Inflammatory macrophage treated with lipopolysaccharide for 1 hour (primary cell): ENCODE data around the gene INPP1.
"Not testable (repeated sequence)": the region's sequence is repeated elsewhere in the genome, so short reads cannot be mapped to it uniquely, and the experiment has no call there.

Source experiments
- DNase-seq, 2 donors: peaks; one replicate each; pipeline ENCODE4 v3.0.0-alpha.2; 2020 to 2022

Gene INPP1

DNA sequence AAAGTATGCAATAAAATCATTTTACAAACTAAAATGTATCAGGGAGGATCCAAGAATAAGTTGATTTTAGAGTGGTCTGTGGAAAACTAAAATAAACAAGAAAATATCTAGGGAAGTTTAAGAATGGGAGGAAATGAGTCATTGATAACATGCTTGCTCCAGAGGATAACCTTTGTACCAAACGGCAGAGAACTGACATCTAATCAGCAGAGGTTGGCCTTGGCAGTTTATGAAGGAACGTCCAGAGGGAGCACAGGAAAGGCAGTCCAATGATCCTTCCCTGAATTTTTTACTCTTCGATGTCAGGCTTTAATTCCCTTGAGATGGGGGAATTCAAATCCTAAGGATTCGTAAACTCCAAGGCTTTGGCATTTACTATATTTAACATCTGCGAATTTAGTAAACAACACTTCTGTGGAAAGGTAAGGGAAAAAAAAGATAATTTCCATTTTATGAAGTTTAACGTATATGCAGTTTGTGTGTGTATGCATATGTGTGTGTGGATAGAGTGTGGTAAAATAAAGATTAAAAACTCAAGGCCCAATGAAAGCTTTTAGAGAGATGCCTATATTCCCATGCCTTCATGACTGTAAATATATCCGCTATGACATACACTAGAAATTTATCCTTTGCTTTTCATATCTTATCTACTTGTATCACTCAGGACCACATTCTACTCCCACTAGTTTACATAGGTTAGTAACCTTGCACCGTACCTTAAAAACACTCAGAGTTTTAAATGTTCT lies 8.7 kb upstream of the INPP1 start:
- DNase-seq = no peak

DNA sequence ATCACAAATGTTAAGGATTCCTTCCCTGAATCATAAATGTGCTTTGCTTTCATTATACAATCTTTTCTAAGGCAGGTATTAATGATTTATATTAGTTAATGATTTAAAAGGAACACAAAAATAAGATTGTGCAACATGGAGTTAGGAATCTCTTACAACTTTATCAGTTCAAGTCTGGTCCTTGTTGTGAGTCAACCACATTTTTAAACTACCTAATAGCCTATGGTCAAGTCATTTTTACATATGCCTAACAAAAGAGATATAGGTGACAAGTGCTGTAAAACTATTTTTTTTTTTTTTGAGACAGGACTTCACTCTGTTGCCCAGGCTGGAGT lies 8.2 kb upstream of the INPP1 start:
- no peak for DNase-seq

DNA sequence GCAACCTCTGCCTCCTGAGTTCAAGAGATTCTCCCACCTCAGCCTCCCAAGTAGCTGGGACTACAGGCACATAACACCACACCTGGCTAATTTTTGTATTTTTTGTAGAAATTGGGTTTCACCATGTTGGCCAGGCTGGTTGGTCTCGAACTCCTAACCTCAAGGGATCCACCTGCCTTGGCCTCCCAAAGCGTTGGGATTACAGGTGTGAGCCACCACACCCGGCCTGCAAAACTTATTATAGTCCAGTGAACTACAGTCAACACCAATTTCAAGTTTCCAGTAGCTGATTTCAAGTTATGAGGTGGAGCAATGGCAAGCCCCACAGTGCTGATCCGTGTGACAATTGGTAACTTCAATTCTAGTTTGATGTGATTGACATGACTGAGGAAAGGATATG lies 7.8 kb upstream of the INPP1 start:
- not testable (repeated sequence) for DNase-seq

DNA sequence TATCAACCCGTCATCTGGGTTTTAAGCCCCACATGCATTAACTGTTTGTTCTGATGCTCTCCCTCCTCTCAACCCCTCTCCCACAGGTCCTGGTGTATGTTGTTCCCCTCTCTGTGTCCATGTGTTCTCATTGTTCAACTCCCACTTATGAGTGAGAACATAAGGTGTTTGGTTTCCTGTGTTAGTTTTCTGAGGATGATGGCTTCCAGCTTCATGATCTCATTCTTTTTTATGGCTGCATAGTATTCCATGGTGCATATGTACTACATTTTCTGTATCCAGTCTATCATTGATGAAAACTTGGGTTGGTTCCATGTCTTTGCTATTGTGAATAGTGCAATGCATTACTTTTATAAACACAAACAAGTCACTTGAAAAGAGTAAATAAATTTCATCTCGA lies 7.0 kb upstream of the INPP1 start:
- no peak for DNase-seq

DNA sequence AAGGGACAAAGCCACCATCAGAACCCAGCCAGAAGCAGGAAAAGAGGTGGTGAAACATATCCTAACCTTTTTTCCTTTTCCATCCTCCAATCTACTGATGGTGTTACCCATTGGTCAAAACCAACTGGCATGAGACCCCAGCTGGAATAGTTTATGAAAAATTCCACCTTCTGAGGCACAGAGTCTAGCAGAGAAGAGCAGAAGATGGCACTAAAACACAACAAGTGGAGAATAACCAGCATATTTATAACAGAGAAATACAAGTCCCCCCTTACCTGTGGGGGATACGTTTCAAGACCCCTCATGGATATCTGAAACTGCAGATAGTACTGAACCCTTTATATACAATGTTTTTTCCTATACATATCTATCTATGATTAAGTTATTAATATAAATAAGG lies 4.9 kb upstream of the INPP1 start:
- DNase-seq = no peak

DNA sequence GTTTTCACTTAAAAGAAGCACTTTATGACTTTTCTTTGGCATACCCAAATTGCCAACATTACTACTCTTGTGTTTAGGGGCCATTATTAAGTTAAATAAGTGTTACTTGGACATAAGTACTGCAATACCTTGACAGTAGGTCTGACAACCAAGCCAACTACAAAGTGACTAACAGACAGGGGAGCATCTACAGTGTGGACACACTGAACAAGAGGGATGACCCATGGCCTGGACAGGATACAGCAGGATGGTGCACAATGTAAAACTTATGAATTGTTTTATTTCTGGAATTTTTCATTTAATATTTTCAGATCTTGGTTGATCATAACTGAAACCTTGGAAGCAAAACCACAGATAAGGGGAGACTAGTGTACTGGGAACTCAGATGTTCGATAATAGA lies 4.0 kb upstream of the INPP1 start:
- no peak for DNase-seq

DNA sequence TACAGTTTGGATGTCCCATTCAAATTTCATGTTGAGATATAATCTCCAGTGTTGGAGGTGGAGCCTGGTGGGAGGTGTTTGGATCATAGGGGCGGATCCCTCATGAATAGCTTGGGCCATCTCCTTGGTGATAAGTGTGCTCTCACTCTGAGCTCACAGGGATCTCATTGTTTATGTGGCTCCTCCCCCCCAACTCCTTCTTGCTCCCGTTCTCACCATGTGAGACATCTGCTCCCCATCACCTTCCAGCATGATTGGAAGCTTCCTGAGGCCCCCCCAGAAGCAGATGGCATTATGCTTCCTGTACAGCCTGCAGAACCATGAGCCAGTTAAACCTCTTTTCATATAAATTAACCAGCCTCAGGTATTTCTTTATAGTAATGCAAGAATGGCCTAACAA lies 3.0 kb upstream of the INPP1 start:
- no peak for DNase-seq

DNA sequence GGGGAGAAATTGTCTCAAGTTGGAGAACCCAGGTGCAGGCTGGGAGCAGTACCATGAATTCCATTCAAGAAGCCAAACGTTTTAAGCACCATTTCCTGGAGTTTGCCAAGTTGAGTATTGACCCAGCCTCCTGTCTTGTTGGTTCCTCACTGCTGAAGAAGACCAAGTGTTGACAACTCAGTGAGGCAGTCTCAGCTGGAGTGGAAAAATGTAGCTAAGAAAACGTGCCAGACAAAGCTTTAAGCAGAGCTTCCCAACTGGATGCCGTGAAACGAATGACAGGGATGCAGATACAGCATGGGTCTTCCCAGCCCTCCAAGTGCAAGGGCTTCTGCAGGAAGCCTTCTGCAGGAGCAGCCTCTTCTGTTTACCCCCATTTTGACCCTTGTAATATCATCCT lies 778 bp upstream of the INPP1 start:
- DNase-seq = no peak

DNA sequence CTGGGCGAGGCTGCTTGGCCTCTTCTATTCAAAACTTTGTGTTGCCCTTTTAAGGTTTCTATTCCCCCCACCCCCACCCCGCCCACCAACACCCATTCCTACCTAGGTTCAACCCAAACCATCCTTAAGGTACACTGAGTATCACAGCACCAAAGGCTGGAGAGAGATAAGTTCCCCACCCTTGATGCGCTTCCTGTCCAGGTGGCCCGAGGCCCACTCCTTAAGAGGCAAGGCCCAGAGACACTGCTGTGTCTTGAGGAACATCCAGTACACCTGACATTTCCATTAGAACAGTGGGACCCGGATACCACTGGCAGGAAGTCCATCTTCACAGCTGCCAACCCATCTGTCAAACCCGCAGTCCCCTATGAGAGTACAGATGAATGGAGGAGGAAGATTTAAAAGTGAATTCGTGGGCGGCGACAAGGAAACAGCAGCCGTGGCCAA lies 277 bp upstream of the INPP1 start:
- DNase-seq = no peak

DNA sequence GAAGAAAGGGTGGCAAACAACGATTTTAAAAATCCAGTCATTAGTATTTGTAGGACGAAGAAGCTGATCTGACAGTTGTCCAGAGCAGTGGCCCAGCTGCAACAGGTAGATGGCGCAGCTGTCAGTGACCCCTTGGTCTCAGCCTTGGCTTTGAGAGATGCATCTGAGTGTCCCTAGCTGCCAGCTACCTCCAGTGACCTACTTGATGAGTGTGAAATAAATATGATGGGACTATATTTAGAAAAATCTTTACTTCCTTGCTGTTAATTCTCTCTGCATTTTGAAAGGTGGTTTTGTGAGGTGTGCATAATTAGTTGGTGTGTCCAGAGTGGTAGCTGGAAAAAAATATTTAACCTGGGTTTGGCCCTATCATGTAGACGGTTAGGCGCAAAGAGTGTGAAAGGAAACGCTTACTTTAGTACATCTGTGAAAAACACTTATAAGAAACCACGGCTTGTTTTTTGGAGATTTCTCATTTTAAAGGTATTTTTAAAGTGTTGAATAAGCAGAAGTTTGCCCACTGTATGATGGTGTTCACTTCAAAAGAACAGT lies 963 bp downstream of the INPP1 start:
- DNase-seq = peak in 1 of 2 donors; percentile 32

DNA sequence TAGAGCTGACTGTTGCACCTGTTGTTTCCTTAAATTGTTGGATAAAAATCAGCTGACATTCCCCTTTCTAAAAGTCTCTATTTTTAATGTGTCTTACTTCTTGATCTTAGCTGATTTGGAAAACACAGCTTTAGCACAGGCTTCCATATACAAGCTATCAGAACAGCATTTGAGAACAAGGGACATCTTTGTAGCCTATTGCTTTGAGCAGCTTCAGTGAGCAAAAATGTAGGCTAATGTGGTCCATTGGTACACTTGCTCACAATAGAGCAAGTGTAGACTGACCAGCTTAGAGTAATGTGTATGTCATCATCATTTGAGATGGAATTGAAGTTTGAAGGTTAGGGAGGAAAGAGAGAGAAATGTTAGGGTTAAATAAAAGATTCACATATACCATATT lies 7.0 kb downstream of the INPP1 start:
- no peak for DNase-seq

DNA sequence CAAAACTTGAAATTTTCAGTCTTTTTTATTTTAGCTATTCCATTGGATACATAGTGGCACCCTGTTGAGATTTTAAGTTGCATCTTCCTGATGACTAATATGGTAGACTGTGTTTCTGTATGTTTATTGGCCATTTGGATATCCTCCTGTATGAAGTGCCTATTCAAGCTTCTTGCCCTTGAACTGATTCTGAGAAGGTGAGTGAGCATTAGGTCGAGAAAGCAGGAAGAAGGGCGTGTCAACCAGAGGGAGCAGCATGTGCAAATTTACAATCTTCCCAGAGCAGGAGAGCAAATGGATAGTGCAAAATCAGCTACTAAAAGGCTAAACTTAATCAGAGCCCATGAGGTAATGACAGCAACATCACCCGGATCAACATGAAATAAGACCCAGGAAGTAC lies 8.6 kb downstream of the INPP1 start:
- no peak for DNase-seq

DNA sequence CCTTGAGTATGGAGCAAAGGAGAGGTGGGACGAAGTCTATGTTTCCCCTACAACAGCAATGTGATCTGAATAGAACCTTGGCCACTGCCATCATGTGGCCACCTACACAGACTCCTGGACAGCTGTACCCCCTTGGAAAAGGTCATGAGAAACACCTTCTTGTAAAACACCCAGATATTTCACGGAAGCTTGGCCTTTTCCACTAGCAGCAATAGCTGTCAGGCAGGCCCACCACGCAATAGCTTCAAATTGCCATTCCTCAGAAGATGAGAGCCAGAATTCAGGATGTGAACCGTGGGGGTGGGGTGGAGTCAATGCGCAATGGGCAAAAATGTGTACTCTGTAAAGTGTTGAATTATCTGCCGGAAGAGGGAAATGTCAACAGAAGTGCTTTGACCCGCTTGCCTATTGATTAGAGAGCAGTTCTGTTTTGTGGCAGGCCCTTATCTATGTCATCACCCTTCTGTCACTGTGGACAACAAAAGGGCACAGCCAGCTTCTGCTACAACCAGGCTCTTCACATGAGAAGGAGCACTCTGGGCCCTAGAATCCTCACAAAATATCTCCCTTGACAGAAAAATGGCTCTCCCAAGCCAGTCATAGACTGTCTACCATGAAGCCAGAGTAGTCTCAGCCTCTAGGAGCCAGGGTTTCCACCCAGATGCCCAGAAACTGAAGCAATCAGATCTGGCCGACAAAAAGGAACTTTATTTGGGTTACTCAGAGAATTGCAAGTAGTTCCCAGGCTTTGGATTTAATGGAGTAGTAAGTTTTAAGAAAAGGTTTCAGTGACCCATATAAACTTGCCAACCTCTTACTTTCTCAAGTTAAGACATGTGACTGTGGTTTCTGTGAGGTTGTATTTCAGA lies 9.5 kb downstream of the INPP1 start:
- DNase-seq = peak; percentile 29 to 40

DNA sequence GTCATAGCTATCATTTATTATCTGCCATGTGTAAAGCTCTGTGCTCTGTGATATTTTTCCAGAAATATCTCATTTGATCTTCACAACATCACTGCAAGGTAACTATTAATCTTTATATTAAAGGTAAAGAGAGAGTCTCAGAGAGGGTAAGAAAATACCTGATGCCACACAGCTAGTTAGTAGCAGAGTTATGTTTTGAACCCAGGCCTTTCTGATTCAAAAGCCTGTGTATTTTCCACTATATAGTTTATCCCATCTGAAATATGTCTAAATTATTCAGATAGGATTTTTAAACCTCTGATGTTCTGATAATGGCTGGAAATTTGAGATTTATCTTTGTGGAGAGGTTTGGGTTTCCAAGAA lies 10.1 kb downstream of the INPP1 start:
- DNase-seq = no peak

DNA sequence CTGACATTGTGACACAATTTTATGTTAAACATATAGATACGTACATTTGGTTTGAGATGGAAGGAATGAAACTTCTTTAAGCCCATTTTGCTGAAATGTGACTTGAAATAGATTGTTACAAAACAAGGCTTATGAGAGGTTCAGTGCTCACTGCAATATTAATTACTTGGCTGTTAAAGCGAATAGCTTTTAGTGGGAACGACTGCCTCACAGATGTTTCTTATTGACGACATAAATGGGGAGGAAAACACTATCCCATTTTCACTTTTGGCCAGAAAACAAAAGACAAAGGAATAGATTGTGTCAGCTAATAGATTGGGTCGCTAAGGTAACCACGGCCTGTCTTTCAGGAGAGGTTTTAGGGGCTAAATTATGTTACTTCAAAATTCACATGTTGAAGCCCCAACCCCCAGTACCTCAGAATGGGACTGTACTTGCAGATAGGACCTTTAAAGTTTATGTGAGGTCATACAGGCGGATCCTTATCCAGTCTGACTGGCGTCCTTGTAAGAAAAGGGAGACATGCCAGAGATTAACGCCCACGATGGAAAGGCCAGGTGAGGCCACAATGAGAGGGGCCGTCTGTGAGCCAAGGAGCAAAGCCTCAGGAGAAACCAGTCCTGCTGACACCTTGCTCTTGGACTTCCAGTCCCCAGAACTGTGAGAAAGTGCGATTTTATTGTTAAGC lies 10.8 kb downstream of the INPP1 start:
- DNase-seq = no peak

DNA sequence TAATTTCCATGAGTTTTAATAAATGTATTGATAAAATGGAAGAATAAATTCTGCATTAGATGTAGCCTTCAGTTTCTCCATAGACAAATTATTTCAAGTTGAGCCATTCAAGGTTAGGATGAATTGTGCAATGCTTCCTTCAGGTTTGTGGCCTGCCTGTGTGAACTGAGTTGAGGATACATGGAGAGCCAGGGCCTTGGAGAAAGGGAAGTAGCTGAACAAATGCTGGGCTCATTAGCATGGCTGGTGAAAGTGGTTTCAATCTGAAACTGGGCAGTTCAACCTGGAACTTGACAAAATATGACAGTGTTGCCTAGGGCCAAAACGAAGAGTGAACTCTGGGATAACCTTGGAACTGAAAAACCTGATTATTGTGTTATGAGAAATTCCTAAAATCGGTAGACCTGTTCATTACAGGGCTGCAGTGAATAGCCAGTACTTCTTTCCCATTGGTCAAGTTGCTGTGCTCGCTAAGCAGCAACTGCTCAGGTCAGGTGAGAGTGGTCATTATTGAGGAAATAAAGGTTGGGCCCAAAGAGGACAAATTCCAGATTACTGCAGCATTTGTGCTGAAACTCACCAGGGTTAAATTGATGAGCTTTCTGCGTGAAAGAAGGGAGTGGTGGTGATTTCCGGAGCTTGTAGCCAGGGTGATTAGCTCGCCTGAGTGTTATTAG lies 12.7 kb downstream of the INPP1 start:
- peak in 1 of 2 donors; percentile 20 for DNase-seq

DNA sequence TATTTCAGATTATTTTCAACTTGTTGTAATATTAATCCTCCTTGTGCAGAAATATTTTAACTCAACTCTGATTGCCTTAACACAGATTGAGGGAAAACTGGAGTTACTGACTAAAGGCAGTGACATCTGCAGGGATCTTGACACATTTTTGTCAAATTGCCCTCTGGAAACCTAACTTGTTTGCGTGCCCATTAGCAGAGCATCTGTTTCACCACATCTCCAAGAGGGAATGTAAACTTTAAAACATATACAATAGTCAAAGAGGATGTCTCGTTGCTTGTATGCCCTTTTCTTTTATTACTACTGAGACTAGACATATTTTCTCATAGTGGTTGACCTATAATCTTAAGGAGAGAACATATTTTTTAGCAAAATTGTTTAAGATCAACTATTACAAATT lies 14.2 kb downstream of the INPP1 start:
- no peak for DNase-seq

DNA sequence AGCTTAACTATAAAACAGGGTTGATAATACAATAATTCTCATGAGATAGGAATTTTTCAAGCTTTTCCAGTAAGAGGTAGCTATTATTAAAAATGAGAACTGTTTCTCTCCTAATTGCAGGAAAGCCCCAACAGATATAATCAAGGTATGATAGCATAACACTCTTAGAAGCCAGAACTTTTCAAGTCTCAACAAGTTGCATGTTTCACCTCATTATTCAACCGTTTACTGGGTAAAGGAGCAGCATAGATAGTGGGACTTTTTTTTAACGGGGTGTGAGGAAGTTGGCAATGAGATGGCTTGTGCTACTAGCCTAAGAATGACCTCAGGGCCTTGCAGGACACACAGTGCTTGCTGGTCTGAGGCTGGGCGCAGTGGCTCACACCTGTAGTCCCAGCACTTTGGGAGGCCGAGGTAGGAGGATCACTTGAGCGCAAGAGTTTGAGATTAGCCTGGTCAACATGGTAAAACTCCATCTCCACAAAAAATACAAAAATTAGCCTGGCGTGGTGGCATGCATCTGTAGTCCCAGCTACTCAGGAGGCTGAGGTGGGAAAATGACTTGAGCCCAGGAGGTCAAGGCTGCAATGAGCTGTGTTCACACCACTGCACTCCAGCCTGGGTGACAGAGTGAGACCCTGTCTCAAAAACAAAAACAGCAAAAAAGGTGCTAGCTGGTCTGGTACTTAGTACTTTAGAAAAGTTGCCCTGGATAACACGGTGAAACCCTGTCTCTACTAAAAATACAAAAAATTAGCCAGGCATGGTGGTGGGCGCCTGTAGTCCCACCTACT lies 15.5 kb downstream of the INPP1 start:
- DNase-seq = not testable (repeated sequence)

DNA sequence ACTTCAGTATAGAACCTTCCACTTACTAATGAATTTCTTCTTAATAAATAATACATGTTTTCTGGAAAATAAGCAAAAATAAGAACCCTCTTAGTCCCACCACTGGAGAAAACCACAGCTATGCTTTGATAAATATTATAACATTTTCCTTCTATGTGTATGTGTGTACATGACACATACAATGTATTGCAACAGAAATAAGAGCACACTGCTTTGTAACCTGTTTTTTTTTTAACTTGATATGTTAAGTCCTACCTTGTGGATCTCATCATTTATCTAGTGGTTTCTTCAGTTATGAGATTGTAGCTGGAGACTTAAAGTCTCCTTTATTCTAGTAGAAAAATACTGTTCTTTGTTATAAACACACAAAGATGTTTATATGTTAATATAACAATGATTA lies 17.2 kb downstream of the INPP1 start:
- no peak for DNase-seq

DNA sequence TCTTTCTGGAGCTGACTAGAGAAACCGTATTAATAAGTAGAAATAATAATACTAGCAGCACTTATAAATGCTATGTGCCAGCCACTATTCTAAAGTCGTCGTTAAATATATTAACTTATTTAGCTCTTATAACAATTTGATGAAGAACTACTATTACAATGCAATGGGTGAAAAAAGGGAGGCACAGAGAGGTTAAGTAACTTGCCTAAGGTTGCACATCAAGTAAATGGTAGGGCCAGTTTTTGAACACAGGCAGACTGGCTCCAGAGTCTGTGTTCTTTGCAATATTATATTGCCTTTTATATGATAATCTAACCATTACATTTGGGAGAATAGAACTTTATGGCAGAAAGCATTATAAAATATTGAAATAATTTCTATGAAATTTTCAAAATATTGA lies 17.6 kb downstream of the INPP1 start:
- no peak for DNase-seq

DNA sequence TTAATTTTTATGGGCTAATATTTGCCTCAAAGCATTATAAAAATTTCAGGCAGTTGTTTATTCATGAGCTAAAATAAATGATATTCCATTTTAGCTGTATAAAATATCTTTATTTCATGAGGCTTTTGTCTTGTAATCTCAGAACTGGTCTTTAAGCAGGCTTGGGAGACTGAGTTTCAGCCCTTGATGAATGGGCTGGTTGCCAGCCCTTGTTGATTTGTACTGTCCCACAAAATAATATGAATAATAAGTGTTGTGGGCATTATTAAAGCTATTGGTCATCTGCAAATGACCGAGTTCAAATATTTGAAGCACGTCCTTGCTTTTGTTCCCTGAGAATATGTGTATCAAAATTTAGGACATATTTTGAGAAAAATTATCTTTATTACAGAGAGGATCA lies 18.2 kb downstream of the INPP1 start:
- DNase-seq = no peak

DNA sequence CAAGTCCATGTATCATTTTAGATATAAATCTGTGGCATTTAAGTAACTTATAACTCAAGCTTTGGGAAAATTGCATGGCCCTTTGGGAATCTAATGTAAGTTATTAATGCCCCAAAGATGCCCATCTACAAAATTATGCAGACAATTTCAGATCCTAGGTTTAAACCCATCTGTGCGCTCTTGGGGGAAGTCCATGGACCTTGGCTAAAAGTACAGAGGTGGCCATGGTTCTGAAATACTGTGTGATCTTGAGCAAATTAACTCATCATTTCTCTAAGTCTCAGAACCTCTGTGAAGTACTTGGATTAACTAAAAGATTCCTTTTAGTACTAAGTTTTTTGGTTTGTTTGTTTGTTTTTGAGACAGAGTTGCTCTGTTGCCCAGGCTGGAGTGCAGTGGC lies 19.5 kb downstream of the INPP1 start:
- DNase-seq = no peak
